GM12892 (cell line): Measurements from ENCODE around the gene TM9SF1.

Source experiments
- DNase-seq: peaks from one replicate; pipeline ENCODE4 v3.0.0; 2011; ENCODE audit not compliant: insufficient read length
- FAIRE-seq: peaks from 2 replicates; lab custom pipeline; 2011; peaks lifted over from hg19 to GRCh38; lab: Jason Lieb, UNC
- POLR2A ChIP-seq: IDR thresholded peaks from 2 replicates; pipeline ENCODE4 v1.6.1; 2011; ENCODE audit warnings: low read depth, low read length, control low read depth
- POLR2AphosphoS5 ChIP-seq: IDR thresholded peaks from 2 replicates; pipeline ENCODE4 v1.6.1; 2011; ENCODE audit warnings: low read depth, low read length, control low read depth
- TAF1 ChIP-seq: IDR thresholded peaks from 2 replicates; pipeline ENCODE4 v1.6.1; 2011; ENCODE audit warnings: low read depth, mild to moderate bottlenecking, control low read depth, low read length, borderline replicate concordance

Gene TM9SF1

DNA sequence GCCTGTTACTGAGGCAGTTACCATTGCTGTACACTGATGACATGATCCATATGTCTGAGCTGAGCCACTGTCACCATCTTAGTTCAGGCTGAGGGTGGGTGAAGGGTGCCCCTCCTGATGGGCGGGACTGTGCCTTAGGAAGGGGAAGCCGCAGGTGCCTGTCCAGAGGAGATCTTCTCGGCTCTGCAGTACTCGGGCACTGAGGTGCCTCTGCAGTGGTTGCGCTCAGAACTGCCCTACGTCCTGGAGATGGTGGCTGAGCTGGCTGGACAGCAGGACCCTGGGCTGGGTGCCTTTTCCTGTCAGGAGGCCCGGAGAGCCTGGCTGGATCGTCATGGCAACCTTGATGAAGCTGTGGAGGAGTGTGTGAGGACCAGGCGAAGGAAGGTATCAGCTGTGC is 44.2 kb downstream of the TM9SF1 start:
- FAIRE-seq (no peak), DNase-seq (no peak)
- TF ChIP-seq POLR2A: no peak
- TF ChIP-seq POLR2AphosphoS5: no peak
- TF ChIP-seq TAF1: no peak

DNA sequence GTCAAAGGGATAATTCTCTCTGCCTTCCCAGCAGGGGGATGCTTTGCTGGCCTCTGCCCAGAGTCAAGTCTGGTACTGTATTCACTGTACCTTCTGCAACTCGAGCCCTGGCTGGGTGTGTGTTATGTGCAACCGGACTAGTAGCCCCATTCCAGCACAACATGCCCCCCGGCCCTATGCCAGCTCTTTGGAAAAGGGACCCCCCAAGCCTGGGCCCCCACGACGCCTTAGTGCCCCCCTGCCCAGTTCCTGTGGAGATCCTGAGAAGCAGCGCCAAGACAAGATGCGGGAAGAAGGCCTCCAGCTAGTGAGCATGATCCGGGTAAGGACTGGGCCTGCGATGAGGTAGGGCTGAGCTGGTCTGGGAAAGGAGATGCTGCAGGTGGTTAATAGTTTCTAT is 44.7 kb downstream of the TM9SF1 start:
- no peak for TF ChIP-seq POLR2A
- no peak for TF ChIP-seq POLR2AphosphoS5
- no peak for TF ChIP-seq TAF1
- DNase-seq (no peak), FAIRE-seq (no peak)

DNA sequence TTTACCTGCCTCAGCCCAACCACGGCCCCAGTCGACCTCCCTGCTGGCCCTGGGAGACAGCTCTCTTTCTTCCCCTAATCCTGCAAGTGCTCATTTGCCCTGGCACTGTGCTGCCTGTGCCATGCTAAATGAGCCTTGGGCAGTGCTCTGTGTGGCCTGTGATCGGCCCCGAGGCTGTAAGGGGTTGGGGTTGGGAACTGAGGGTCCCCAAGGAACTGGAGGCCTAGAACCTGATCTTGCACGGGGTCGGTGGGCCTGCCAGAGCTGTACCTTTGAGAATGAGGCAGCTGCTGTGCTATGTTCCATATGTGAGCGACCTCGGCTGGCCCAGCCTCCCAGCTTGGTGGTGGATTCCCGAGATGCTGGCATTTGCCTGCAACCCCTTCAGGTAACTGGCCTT is 45.2 kb downstream of the TM9SF1 start:
- FAIRE-seq: no peak
- DNase-seq: no peak
- no peak for TF ChIP-seq POLR2AphosphoS5
- TF ChIP-seq TAF1: no peak
- TF ChIP-seq POLR2A: no peak

DNA sequence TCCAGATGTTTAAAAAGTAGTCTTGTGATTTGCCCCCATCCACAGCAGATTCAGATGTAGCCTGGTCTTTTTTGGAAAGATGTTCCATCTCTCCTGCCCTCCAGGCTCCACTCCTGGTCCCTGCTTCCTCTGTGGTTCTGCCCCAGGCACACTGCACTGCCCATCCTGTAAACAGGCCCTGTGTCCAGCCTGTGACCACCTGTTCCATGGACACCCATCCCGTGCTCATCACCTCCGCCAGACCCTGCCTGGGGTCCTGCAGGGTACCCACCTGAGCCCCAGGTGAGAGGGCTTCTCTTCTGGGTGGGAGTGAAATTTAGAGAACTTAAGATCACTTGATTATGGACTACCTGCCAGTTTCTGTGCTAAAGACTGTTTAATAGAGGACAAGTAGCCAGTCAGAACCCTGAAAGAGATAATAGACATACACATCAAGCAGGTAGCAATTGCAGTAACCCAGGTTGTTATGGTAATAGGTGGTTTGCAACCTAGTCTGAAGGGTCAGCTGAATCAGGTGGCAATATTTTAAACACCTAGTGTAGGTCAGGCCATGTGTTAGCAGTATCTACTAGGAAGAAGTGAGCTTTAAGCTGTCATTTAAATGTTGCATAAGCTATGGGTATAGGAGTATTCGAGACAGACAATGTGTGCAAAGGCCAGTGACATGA is 45.8 kb downstream of the TM9SF1 start:
- no peak for FAIRE-seq
- TF ChIP-seq POLR2AphosphoS5 (no peak), TAF1 (no peak), POLR2A (no peak)
- no peak for DNase-seq

DNA sequence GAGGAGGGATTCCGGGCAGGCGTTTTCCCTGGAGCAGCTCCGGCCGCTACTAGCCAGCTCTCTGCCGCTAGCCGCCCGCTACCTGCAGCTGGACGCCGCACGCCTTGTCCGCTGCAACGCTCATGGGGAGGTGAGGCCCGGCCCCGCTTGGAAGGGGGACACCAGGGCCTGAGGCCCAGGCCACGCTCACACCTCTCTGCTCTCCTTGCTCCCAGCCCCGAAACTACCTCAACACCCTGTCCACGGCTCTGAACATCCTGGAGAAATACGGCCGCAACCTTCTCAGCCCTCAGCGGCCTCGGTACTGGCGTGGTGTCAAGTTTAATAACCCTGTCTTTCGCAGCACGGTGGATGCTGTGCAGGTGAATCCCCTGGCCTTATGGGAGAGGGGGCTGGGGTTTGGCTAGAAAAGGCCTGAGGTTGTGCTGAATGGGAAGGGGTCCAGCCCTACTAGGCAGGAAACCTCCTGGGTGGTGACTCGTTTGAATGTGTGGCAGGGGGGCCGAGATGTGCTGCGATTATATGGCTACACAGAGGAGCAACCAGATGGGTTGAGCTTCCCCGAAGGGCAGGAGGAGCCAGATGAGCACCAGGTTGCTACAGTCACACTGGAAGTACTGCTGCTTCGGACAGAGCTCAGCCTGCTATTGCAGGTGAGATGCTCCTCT is 47.3 kb downstream of the TM9SF1 start:
- no peak for FAIRE-seq
- no peak for TF ChIP-seq POLR2A
- no peak for TF ChIP-seq POLR2AphosphoS5
- TF ChIP-seq TAF1: no peak
- no peak for DNase-seq

DNA sequence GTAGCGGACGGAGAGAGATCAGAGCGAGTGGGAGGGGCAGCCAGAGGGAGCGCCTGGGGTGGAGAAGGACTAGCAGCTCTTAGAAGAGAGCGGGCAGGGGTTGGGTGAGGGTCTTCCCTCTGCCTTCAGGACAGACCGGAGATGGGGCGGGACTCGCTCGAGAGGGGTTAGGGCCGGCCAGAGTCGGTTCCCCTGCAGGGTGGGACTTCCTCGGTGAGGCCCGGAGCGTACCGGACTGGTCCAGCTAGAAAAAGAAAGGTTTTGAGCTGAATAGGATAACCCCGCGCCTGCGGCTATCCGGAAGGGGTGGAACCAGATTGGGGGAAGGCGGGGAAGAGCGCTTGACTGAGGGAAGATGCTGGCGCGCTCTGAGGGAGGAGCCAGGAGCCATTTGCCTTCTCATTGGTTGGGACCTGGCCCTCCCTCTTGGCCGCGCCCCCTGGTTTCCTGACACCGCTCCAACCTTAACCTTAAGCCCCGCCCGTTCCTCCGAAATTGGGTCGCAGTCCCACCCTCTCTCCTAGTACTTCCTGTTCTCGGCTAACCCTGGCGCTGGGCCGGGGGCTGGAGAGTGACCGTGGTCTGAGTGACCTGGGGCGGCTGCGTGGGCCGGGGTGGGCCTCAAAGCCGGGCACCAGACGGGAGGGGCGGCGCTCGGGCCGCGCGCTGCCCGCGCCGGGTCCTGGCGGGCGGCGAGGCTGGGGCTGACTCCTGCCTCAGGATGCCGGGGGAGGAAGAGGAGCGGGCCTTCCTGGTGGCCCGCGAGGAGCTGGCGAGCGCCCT is 48.1 kb downstream of the TM9SF1 start, which contains the start of gene RNF31:
Gene RNF31 (plus strand): TSS at position 521 of the 783 bp plus-strand sequence. CDS start 201 bp downstream, at position 722.
- FAIRE-seq (peak; percentile 93), DNase-seq (peak; percentile 93)
- TF ChIP-seq TAF1 (peak; percentile 41; the same call in 1 of the 2 replicates), POLR2AphosphoS5 (peak; percentile 58), POLR2A (peak; percentile 69)

DNA sequence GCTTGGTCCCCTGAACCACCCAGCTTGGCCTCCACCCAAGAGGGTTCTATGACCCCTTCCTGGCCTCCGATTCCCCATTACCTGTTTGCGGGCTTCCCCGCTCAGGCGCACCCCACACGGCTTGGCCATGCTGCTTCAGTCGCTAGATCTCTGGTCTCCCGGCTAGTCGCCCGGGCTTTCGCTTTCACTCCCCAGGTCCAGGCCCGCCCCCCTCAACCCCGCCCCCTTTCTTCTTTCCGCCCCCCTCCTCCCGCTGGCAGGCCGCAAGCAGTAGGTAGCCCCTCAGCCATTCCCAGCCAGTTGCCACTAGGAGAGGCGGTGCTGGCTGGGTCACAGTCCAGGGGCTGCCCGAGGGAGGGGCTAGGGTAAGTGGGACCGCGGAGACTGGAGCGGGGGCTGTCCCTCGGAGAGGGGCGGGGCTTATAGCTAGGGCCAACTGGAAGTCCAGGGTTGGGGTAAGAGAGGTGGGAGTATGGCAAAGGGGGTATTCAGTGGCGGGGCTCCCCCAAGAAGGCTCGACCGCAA is 48.7 kb downstream of the TM9SF1 start, which contains the start of gene PSME2:
Gene PSME2 (minus strand): TSS at position 158 of the 525 bp plus-strand sequence. CDS start 29 bp downstream, at position 129.
- DNase-seq: peak; percentile 93
- TF ChIP-seq POLR2AphosphoS5 (peak; percentile 81), TAF1 (0 out of 2 replicates have a peak, but pooled peaks have one; percentile 66), POLR2A (peak; percentile 78)
- FAIRE-seq: no peak

DNA sequence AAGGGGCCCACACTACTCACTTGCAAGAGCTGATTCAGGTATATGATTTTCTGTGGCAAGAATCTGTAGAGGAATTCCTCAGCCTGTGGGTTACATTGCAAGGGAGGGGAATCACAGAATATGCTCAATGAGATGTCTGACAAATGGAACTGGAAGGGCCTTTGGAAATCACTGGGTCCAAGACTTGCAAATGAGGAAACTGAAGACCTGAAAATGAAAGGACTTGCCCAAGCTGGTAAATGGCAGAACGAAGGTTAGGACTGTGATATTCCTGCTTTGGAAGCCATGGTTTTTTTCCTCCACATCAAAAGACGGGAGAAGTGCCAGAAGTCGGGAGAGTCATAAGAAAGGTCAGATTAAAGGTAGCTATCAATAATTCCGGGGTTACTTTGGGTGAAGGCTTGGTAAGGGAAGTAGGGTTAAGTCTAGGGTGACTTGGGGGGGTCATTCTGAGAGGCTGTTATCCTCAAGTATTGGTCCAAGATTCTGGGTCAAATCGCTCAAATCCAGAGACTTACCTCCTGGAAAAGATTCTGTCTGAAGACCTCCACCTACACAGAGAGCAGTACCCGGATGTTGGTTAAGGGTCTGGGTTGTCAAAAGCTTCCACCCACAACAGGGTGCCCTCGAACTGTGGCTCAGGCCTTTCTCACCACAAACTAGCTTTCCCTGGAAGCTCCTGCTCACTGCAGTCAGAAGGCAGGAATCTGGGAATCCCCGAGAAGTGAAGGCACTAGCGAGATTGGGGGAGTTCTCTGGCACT is 49.4 kb downstream of the TM9SF1 start:
- DNase-seq (no peak), FAIRE-seq (no peak)
- TF ChIP-seq POLR2AphosphoS5: no peak
- no peak for TF ChIP-seq POLR2A
- no peak for TF ChIP-seq TAF1

DNA sequence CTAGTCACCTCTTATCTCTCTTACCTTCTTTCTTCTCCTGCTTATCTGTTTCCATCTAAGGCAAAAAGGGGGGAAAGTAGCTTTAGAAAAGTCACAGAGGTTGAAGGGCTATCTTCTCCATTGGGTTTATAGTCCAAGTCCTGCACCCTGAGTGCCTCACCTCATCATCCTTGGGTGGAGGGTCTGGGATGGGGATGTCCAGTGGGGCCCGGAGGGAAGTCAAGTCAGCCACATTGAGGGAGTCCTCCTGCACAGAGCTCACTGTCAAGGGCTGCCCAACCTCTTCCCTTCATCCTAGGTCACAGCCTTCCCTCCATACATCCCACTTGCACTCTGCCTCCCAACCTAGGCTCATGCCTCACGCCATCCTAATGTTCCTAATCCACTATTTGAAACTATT is 50.0 kb downstream of the TM9SF1 start:
- no peak for TF ChIP-seq POLR2AphosphoS5
- no peak for TF ChIP-seq TAF1
- TF ChIP-seq POLR2A: no peak
- FAIRE-seq: no peak

DNA sequence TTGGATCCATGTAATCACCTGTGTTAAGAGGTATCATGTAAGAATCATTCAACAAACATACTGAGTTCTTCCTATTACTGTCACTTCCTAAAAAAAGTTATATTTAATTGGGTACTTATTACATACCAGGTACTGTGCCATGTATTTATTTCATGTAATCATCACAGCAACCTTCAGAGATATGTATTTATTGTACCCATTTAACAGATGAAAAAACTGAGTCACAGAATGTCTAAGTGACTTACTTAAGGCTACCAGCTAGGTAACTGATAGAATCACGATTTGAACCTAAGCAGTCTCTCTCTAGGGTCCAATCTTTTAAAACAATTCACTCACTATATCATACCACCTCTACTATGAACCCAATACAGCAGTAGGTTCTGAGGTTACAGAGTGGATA is 50.8 kb downstream of the TM9SF1 start:
- no peak for FAIRE-seq
- no peak for DNase-seq

More for the DNA sequence above, 50.0 kb downstream of the TM9SF1 start:
- DNase-seq: no peak

More for the DNA sequence above, 50.8 kb downstream of the TM9SF1 start:
- TF ChIP-seq POLR2A (no peak), TAF1 (no peak), POLR2AphosphoS5 (no peak)
